ENCODE measurements around the gene ADGRL3. TPM values are rescaled to one million over a fixed set of nuclear protein-coding genes. Genes with fewer than 3 reads are reported as not detected.

ADGRL3 gene
- total RNA-seq, 4 donors from 2014 or later: 0.67 to 4.6 (median 1.6) TPM

- H3K36me3 ChIP-seq: no peaks in the 10 kb centered on the region
- no peak overlapping the region for H3K4me3 ChIP-seq (replicated peaks in 1 of 3)
- H3K4me1 ChIP-seq: no peaks in the 10 kb centered on the region
- intact Hi-C loops (cut with DNase I): no loop called here
- no peak overlapping the region for H3K27ac ChIP-seq
- no peaks in the 10 kb centered on the region for H3K9me3 ChIP-seq
- H3K27me3 ChIP-seq: no peaks in the 10 kb centered on the region
- DNase-seq: no peak
- no peak for TF ChIP-seq CTCF (IDR thresholded peaks at IDR 0.05)
- no peak for TF ChIP-seq POLR2A (IDR thresholded peaks at IDR 0.05)
Measured at GRCh38 chr4:62004881-62005280, 804.8 kb downstream of the ADGRL3 start.

DNA sequence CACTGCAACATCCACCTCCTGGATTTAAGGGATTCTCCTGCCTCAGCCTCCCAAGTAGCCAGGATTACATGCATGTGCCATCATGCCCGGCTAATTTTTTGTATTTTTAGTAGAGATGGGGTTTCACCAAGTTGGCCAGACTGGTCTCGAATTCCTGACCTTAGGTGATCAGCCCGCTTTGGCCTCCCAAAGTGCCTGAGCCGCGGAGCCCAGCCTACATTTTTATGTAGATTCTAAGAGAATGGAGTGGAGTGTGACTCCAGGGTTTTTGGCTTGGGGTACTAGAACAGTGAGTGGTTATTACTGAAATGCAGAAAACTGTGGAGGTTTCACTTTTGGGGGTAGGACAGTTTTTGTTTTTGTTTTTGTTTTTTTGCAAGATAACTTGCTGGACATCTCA lies 806.0 kb downstream of the ADGRL3 start:
- H3K4me3 ChIP-seq (replicated peaks in 1 of 3): no peak overlapping the region
- 86 to 94% methylated on average over 5 of the region's 5 CpGs for WGBS, 2 donors
- no peaks in the 10 kb centered on the region for H3K4me1 ChIP-seq
- no peak for DNase-seq
- TF ChIP-seq POLR2A (IDR thresholded peaks at IDR 0.05): no peak
- no peak for TF ChIP-seq CTCF (IDR thresholded peaks at IDR 0.05)
- intact Hi-C loops (cut with DNase I): no loop called here
- H3K36me3 ChIP-seq: no peaks in the 10 kb centered on the region
- no peaks in the 10 kb centered on the region for H3K27me3 ChIP-seq
- no peaks in the 10 kb centered on the region for H3K9me3 ChIP-seq
- no peak overlapping the region for H3K27ac ChIP-seq

GRCh38 chr4:62015043-62015739 lies 815.1 kb downstream of the ADGRL3 start:
- WGBS, 2 donors: 88 to 92% methylated on average over 3 of the region's 3 CpGs
- intact Hi-C loops (cut with DNase I): no loop called here
- TF ChIP-seq CTCF (IDR thresholded peaks at IDR 0.05): no peak
- TF ChIP-seq POLR2A (IDR thresholded peaks at IDR 0.05): no peak
- Histone ChIP-seq H3K4me3 (replicated peaks in 1 of 3) (no peak overlapping the region), H3K36me3 (no peaks in the 10 kb centered on the region), H3K4me1 (no peaks in the 10 kb centered on the region), H3K27me3 (no peaks in the 10 kb centered on the region), H3K9me3 (no peaks in the 10 kb centered on the region), H3K27ac (no peak overlapping the region)
- no peak for DNase-seq

DNA sequence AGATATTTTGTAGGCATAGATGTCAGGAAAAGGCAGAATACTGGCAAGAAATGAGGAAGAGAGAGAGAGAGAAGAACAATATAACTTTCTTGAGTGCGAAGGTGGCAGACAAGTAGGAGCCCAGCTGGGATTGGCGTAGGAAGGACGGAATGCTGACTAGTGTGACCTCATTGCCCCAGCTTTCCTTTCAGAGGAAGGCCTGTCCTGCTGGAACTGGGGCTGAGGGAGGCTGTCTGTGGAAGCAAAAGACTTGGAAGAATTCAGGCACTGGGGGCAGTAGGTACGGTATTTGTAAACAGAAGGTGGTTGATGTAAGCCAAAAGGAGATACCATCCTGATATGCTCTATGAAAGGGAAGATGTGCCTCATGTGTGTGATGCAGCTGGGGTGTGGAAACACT lies 818.4 kb downstream of the ADGRL3 start:
- Histone ChIP-seq H3K4me1 (no peaks in the 10 kb centered on the region), H3K9me3 (no peaks in the 10 kb centered on the region), H3K27me3 (no peaks in the 10 kb centered on the region), H3K27ac (no peak overlapping the region), H3K36me3 (no peaks in the 10 kb centered on the region), H3K4me3 (replicated peaks in 1 of 3) (no peak overlapping the region)
- no peak for DNase-seq
- WGBS, 2 donors: 90 to 92% methylated on average over 4 of the region's 4 CpGs
- intact Hi-C loops (cut with DNase I): no loop called here
- TF ChIP-seq POLR2A (IDR thresholded peaks at IDR 0.05) (no peak), CTCF (IDR thresholded peaks at IDR 0.05) (no peak)

- Histone ChIP-seq H3K36me3 (no peaks in the 10 kb centered on the region), H3K4me3 (replicated peaks in 1 of 3) (no peak overlapping the region), H3K27ac (no peak overlapping the region), H3K27me3 (no peaks in the 10 kb centered on the region), H3K4me1 (no peaks in the 10 kb centered on the region), H3K9me3 (no peaks in the 10 kb centered on the region)
- 92 to 95% methylated on average over 3 of the region's 3 CpGs for WGBS, 2 donors
- TF ChIP-seq POLR2A (IDR thresholded peaks at IDR 0.05) (no peak), CTCF (IDR thresholded peaks at IDR 0.05) (no peak)
- intact Hi-C loops (cut with DNase I): no loop called here
- no peak for DNase-seq
Measured at GRCh38 chr4:62023633-62024032, 823.5 kb downstream of the ADGRL3 start.

All from thyroid gland (tissue), 4 donors.